OCI-LY7 (cell line): ENCODE measurements around the gene CPNE5.

ENCODE experiments used
- EZH2phosphoT487 ChIP-seq: fragments of 200-600 bp; sonication (generic); IDR thresholded peaks from 2 replicates; pipeline ENCODE4 v1.6.1; 2018; ENCODE audit warnings: low read depth, borderline replicate concordance, mild to moderate bottlenecking, mixed run types, antibody characterized with exemption, low read length, moderate library complexity, mixed read lengths
- TF ChIP-seq, protein P1 (sequence below): fragments of 200-600 bp; sonication (generic); conservative IDR thresholded peaks from 2 replicates; pipeline ENCODE4 v1.5.1; 2014; ENCODE audit warnings: mild to moderate bottlenecking, antibody characterized with exemption, low read length, moderate library complexity, mixed read lengths

DNA sequence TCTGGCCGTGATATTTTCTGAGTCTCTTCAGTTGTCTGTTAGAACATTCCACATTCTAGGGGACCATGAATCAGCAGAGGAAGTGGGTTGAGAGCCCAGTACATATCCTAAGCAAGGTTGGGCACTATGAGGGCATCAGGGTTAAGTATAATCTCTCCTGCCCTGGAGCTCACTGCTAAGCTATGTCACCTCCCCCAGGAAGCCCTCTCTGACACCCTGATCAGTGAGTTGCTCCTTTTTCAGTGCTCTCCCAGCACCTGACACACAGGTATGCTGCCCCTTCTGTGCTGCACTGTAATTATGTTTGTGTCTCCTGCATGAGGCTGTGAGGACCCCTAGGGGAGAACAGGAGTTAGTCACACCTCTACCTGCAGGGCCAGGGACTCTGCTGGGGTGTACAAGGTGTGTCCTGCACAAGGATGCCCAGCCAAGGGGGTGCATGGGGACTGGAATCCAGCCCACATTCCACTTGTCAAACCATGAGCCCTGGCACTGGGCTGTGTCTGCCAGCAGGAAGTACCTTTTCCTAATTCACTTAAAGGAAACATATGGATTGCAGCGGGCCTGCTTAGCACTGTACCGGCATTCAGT, 137.7 kb downstream of the CPNE5 start:
- TF ChIP-seq, protein P1, sequence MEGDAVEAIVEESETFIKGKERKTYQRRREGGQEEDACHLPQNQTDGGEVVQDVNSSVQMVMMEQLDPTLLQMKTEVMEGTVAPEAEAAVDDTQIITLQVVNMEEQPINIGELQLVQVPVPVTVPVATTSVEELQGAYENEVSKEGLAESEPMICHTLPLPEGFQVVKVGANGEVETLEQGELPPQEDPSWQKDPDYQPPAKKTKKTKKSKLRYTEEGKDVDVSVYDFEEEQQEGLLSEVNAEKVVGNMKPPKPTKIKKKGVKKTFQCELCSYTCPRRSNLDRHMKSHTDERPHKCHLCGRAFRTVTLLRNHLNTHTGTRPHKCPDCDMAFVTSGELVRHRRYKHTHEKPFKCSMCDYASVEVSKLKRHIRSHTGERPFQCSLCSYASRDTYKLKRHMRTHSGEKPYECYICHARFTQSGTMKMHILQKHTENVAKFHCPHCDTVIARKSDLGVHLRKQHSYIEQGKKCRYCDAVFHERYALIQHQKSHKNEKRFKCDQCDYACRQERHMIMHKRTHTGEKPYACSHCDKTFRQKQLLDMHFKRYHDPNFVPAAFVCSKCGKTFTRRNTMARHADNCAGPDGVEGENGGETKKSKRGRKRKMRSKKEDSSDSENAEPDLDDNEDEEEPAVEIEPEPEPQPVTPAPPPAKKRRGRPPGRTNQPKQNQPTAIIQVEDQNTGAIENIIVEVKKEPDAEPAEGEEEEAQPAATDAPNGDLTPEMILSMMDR: peak; percentile 89
- no peak for TF ChIP-seq EZH2phosphoT487
